NAMALWA (cell line): ENCODE measurements around the gene THRA.

Experiments
- DNase-seq: peaks from one replicate; pipeline ENCODE4 v3.0.0-alpha.2; 2015; ENCODE audit warnings: low spot score

Gene THRA

GRCh38 chr17:40026816-40027613 lies 35.8 kb upstream of the THRA start:
- peak; percentile 88 for DNase-seq

- DNase-seq, result no peak
Measured at GRCh38 chr17:40027614-40028012, 35.2 kb upstream of the THRA start.

- no peak for DNase-seq
Measured at GRCh38 chr17:40028595-40028994, 34.2 kb upstream of the THRA start.

GRCh38 chr17:40031706-40032105 lies 31.1 kb upstream of the THRA start:
- no peak for DNase-seq

DNA sequence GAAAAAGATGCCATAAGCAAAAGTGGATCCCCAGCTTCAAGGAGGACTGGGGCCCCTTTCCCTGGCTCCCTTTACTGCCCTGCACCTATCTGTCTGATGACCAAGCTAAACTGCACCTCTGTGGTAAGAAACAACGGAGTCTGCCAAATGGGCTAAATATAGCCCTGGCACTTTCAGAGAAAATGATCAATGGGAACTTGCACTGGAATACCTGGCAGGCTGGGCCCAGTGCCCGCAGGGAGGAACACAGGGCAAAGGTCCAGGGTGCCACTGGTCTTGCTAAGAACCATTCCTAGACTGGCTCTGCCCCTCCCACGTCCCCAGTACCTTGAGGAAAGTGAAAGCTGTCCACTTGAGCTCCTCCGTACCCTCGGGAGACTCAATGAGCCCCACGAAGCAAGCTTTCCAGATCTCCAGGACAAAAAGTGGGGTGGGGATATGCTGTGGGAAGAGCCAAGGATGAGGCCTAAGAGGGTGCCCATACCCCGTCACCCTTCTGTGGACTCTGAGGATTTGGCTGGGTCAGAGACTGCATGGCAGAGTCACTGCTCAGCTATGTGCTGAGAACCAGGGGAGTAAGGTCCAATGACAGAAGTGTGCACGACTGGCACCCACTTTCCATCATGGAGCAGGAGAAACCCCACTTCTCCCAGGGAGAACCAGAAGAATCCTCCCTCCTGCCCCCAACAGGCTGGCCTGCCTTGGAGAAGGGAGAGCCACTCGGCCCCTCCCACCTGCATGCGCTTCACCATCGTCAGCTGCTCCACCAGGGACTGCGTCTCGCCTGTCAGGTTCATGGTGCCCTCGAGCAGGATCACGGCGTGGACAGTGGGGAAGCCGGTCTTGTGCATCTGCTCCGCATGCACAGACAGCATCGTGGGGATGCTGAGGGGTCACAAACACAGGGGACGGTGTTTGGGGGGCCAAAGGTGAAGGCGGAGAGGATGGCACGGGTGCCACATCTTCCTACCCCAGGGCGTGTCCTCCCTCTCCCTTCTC lies 30.1 kb upstream of the THRA start:
- DNase-seq, result no peak

- no peak for DNase-seq
Measured at GRCh38 chr17:40033339-40033738, 29.4 kb upstream of the THRA start.

DNA sequence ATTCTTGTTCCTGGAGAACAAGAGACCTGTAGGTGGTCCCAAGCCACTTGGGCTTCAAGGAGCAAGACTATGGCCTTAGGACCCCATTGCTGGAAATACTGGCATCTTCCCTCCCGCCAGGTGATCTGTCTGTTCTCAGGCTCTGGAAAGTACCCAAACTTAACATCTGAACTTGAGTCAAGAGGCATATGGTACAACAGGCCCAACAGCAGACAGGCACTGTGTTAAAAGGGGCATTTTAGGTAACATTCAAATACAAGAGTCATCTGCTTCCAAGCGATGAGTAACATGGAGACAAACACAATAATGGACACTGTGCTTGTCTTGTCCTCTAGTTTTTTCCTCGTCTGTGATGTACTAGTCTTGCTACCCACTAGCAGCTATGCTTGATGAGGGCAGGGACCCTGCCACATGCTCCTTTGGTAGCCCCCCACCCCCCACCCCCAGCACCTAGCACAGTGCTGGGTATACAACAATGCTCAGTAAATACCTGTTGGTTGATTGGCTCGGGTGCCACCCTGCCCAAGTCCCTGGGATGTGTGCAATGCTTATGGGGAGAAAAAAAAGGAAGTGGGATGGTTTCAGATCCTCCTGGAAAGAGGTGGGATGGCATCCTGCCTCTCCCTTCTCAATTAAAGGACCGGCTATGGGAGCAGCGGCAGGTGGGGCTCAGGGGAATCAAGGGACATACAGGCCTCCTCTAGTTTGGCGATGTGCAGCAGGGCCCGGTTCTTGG lies 28.2 kb upstream of the THRA start:
- DNase-seq, result no peak

GRCh38 chr17:40035162-40035559 lies 27.6 kb upstream of the THRA start:
- DNase-seq, result no peak

- DNase-seq, result peak; percentile 33
Measured at GRCh38 chr17:40038882-40039513, 23.8 kb upstream of the THRA start.

DNA sequence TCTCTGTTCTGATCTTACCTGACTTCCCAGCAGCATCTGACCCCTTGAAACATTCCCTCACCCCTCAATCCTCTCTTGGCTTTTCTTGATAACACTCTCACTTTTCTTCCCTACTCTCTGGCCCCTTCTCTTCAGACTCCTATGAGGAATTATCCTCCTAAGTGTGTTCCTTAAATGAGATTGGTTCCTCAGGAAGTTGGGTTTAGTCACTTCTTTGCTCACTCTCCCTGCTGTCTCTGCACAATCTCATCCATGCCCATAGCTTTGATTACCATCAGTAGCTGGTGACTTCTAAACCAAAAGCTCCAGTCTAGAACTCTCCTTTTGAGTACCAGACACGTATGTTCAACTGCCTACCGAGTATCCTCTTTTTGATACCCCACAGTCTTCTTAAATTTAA lies 21.6 kb upstream of the THRA start:
- DNase-seq, result no peak

- DNase-seq, result no peak
Measured at GRCh38 chr17:40056379-40057015, 6.3 kb upstream of the THRA start.

- no peak for DNase-seq
Measured at GRCh38 chr17:40058186-40058784, 4.5 kb upstream of the THRA start.

DNA sequence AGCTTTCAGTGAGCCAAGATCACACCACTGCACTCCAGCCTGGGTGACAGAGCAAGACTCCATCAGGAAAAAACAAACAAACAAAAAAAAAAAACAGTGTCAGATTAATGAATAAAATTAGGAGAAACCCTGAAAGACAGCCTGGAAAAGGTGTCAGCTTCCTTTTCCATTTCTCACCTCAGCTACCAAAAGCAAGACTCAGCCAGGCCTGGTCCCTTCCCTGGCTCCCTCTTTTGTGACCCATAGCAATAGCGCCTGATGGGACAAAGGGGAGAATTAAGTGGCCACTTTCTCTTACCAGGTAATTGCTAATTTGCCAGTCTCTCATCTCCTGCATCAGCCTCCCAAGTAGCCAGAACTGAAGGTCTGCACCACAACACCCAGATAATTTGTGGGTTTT lies 3.9 kb upstream of the THRA start:
- no peak for DNase-seq

DNA sequence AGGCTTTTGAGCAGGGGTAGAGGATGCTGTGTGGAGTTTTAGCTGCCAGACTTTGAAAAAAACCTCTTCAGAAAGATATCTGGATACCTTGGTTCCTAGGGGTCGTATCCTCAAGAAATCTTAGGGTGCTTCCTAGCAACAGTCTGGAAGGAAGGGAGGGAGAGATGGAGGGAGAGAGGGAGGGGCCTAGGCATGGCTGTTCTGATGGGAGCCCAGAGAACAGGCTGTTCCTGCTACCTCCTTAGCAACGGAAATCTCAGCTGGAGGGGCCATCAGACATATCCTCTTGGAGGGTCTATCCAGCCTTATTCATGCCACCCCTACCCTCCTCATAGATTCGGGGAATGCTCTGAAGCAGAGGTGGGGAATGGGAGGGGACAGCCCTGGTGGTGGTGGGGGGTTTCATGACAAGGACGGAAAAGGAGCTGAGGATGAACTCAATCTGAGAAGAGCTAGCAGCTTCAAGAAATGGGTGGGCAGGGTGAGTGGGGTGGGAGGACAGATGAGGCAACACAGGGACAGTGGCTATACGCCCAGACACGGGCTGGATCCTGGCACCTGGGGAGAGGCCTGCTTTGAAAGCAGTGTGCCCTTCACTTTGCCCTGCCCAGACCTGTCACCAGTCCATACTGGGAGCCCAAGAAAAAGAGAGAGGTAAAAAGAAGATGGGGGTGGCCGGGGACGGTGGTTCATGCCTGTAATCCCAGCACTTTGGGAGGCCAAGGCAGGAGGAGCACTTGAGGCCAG lies 2.9 kb upstream of the THRA start:
- no peak for DNase-seq

DNA sequence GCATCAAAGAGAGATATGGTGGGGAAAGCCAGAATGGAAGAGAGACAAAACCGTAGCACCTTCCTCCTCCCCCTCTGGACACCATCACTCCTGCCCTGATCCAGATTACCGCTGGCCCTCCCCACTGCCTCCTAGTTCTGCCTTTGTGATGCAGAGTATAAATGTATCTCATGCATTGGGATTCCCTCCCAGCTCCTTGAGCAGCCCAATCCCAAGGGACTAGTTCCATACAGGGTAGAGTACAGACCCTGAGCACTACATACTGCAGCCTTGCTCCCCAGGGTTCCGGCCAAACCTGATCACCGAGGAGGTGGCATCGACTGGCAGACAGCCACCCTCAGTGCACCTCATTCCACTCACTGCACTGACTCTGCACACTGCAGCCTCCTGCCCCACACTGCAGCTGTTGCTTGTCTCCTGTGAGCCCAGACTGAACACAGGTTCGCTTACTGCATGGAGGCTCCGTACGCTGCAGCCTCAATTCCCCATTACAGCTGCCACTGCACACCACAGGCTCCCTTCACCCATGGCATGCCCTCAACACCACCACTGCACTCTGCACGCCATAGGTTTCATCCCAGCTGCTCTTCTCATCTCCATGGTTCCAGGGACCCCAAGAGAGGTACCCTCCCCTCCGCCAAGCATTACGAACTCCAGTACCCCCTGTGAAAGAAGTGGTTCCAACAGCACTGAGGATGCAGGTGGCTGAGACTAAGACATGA lies 1.7 kb upstream of the THRA start:
- DNase-seq, result no peak

DNA sequence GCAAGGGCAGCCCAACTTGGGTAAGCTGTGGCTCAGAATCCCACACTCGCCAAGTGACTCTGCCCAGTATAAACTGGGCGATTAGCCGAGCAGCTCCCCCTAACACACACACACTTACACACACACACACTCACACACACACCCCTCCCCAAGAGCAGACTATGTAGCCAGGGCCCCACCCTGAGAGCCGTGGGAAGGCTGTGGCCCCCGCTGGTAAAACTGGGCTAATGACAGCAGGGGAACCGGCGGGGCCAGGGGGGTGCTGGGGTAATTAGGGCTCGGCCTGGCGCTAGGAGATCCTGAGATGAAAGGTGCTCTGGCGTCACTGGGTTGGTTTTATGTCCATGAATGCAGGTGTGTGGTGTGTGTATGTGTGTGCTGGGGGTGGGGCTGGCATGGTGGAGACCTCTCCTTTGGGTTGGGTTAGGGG lies 1.1 kb upstream of the THRA start:
- DNase-seq, result no peak

GRCh38 chr17:40063187-40063771 lies 514 bp downstream of the THRA start:
- peak; percentile 43 for DNase-seq

DNA sequence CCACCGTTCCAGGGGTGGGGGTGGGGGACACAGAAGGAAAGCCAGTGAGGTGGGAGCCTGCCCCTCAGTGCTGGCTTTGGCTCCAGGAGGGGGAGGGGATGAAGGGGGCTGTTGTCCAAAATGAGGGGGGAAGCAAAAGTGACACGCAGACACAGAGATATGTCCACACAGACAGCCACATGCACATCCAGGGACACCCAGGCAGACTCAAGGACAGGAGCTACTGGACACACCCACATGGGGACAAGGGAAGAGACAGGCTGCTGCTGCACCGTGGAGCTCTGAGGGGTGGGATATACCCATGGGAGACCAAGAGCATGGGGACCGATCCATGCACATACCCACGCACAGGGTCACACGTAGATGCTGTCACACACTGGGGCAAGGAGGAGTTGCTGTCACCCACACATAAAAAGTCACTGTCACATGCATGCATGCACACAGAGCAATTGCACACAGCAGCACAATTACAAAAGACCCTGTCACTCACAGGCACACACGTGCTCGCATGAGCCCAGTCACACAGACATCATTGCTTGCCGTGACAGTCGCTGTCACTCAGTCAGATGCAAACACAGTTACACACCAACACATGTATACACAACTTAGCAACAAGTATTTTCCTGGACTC lies 1.3 kb downstream of the THRA start:
- peak; percentile 31 for DNase-seq
